Fibroblast of the aortic adventitia (primary cell): Measurements from ENCODE around the gene METTL14. TPM values are rescaled to one million over a fixed set of nuclear protein-coding genes. Genes with fewer than 3 reads are reported as not detected.

Experiments used
- DNase-seq: peaks from one replicate; pipeline ENCODE4 v3.0.0-alpha.2; 2010; ENCODE audit warnings: low read depth
- H3K4me3 ChIP-seq: 2 replicates; pipeline ENCODE4 v1.5.1; 2011; ENCODE audit warnings: low read depth, mild to moderate bottlenecking, control low read depth, low read length, moderate library complexity
- total RNA-seq: library from RNA; depleted of rRNA; stranded (reverse); fragments of >200 nt; gene quantifications from 2 replicates; pipeline ENCODE4 v1.2.3, GENCODE V29; 2012; ENCODE audit warnings: low replicate concordance
- TF ChIP-seq, protein P1 (sequence below): IDR thresholded peaks from 2 replicates; pipeline ENCODE4 v1.5.1; 2011; ENCODE audit warnings: mild to moderate bottlenecking, low read length, control low read depth, inconsistent platforms; ENCODE audit not compliant: insufficient read depth

Gene METTL14
- total RNA-seq, 1 donor, result 27.5 TPM

DNA sequence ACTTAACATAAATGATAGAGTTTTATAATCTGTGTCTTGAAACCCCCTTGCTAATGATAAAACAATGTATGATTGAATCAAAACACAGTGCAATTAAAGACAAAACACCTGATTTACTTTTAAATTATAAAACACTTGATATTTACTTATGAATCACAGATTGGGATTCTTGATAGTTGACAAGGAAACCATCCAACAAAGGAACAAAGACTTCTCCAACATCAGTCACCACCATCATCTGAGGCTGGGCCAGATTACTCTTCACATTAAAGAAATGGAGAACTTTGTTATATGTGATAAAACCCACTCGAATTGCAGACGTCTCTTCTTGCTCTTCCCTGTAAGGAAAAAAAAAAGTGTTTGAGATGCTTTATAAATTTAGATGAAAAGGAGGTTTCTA lies 67.4 kb downstream of the METTL14 start:
- no peak overlapping the region for H3K4me3 ChIP-seq
- peak; percentile 48 for DNase-seq
- TF ChIP-seq, protein P1, sequence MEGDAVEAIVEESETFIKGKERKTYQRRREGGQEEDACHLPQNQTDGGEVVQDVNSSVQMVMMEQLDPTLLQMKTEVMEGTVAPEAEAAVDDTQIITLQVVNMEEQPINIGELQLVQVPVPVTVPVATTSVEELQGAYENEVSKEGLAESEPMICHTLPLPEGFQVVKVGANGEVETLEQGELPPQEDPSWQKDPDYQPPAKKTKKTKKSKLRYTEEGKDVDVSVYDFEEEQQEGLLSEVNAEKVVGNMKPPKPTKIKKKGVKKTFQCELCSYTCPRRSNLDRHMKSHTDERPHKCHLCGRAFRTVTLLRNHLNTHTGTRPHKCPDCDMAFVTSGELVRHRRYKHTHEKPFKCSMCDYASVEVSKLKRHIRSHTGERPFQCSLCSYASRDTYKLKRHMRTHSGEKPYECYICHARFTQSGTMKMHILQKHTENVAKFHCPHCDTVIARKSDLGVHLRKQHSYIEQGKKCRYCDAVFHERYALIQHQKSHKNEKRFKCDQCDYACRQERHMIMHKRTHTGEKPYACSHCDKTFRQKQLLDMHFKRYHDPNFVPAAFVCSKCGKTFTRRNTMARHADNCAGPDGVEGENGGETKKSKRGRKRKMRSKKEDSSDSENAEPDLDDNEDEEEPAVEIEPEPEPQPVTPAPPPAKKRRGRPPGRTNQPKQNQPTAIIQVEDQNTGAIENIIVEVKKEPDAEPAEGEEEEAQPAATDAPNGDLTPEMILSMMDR, result no peak

DNA sequence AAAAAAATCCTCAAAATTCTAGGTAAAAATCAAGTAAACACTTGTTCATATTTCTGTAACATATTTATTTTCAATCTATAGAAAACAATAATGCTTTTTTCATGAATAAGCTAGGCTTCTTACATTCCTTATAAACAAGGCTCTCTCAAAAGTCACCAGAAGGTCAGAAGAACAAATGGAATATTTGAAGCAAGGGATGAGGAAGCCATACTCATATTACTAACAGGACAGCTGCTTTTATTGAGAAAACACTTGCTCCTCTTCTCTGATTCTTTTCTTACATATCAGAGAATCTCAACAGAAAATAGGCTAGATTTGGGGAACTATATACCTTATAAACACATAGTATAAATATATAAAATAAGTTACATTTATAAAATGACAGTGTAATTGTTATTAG lies 67.9 kb downstream of the METTL14 start:
- DNase-seq, result no peak
- no peak overlapping the region for H3K4me3 ChIP-seq
- TF ChIP-seq, protein P1, result no peak

DNA sequence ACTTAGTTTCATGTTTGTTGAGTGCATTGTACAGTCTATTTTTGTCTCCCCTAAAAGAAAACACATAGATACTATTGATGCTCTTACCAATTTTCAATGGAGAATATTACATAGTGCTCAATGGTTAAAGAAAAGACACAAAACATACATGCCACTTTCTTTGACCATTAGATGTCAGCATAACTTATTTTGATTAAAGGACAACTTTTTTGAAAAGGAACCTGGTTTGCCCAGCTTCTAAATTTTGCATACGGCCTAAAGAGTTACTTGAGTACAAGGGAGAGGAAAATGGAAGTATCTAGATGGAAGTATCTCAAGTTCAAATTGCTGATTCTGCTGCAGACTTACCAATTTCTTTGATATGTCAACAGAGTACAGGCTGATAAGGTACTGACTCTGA lies 68.5 kb downstream of the METTL14 start:
- DNase-seq, result no peak
- TF ChIP-seq, protein P1, result no peak
- no peak overlapping the region for H3K4me3 ChIP-seq

DNA sequence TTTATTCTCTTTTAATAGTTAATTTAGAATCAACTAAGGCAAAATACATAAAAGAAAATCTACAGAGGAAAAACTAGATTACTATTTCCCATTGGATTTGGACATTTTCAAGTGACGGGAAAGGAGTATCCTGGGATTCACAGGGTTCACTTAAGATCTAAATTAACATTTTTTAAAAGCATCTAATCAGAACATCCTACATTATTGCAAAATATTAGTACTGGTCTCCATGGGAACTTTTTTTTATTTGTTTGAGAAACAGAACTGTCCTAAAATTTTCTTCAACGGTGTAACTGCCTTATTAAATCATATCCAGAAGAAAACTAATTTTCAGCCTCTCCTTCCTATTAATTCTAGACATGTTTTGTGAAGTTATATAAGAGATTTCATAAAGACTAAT lies 69.7 kb downstream of the METTL14 start:
- TF ChIP-seq, protein P1, result no peak
- no peak overlapping the region for H3K4me3 ChIP-seq
- DNase-seq, result no peak

DNA sequence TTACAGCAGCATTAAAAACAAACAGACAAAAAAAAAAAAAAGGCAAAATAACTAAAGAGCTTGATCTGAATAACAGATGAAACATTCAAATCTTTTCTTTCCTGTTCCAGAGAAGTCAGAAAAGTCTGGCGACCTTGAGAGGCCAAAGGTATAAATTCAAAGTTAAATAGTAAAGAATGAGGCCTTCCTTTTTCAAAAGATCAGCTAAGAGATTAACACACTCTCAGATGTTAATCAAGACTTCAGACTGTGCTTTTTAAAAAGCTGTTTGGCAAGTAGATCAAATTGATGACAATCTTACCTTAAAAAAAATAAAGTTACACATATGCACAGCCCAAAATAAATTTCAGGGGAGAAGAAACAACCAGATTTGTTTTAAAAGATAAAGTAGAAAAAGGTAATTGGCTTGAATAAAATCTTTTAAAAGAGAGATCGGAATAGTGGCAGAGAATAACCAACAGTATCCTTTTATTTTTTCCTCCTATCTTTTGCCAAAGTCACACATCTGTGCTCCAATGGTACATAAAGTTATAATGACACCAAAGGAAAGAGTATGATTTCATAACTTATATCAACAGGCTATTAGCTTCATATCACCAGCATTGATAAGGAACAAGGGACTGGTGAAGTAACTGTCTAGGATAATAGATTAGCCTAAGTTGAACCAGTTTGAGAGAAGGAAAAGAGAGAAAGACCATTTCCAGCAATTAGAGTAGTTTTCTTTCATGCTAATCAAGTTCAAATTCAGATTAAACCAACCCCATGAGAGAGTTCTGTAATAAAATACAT lies 70.4 kb downstream of the METTL14 start:
- TF ChIP-seq, protein P1, result no peak
- DNase-seq, result no peak
- no peak overlapping the region for H3K4me3 ChIP-seq

DNA sequence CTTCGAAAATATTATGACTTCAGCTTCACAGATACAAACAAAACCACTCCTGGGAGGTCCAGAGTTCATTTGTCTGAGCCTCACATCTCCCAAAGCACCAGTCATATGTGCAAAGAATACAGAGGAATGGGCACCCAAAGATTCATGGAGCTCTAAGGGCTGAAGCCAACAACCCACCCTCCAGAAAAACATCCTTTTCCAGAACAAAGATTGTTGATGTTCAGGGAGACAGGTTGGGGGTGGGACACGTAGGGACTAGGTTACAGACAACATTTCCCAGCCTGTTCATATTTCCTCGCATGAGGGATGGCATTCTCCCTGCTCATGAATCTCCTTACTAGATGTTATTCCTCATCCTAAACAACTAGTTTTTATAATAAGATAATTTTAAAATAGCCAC lies 71.2 kb downstream of the METTL14 start:
- TF ChIP-seq, protein P1, result no peak
- DNase-seq, result no peak

DNA sequence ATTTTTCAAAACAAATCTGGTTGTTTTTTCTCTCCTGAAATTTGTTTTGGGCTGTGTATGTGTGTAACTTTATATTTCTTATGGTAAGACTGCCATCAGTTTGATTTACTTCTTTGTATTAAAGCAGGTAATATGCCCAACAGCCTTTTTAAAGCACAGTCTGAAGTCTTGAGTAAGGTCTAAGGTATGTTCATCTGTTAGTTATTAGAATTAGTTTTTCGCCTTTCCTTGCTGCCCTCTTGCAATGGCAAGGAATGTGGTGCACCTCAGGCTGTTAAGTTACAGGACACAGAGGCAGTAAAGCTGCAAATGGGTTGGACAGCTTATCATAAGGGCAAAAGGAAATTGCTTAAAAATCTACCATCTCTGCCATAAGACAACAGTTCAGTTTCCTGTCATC lies 71.8 kb downstream of the METTL14 start:
- no peak for DNase-seq
- TF ChIP-seq, protein P1, result no peak
- no peak overlapping the region for H3K4me3 ChIP-seq

More for the DNA sequence above, 71.2 kb downstream of the METTL14 start:
- H3K4me3 ChIP-seq, result no peak overlapping the region
